ENCODE measurements around the gene NGLY1.

NGLY1 gene

DNA sequence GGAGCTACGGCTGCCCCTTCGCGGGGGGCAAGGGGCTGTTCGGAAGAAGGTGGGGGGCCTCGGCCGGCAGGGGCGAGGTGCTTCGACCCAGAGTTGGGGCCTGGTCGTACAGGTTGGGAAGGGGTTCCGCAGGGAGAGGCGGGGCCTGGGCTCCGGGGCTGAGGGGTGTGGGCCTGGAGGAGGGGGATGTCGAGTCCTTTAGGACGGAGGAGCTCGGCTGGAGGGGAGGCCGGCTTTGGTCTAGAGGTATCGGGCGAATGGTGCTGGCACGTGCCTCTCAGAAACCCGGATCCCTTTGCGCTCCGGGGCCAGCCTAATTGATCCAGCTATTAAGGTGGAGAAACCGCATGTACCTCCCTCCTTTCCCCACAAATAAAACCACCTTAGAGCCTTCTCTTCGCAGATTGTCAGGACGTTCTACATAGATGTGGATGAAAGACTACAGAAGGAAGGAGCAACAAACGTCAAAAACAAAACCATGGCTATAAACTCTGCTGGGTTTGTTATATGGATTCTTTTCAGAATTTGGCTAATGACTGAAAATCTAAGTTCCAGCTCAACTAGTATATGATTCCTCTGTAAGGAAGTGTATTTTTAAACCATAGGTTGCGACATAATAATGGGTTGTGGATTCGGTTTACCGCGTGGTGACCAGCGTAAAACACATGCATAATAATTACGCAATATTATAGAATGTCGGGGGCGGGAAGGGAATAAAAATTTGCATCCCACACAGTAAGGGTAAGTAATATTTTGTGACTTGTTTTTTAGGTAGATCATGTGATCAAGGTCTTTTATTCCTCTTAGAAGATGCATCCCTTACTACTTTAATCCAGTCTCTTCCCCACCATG, 644 bp upstream of the NGLY1 start:
- peak; percentile 16 for DNase-seq

DNA sequence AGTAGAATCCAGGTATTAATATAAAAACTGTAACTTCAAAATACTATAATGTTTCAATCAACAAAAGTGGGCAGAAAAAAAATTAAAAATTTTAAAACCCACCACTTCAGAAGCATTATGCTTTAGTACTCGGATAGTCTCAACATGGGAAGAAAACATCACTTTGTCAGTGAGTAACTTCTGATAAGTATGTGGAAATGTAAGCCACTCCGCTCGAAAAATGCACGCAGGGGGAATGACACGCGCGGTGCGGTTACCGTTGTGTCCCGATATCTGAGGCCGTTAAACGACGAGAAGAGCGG, 656 bp downstream of the NGLY1 start:
- DNase-seq, result no peak

DNA sequence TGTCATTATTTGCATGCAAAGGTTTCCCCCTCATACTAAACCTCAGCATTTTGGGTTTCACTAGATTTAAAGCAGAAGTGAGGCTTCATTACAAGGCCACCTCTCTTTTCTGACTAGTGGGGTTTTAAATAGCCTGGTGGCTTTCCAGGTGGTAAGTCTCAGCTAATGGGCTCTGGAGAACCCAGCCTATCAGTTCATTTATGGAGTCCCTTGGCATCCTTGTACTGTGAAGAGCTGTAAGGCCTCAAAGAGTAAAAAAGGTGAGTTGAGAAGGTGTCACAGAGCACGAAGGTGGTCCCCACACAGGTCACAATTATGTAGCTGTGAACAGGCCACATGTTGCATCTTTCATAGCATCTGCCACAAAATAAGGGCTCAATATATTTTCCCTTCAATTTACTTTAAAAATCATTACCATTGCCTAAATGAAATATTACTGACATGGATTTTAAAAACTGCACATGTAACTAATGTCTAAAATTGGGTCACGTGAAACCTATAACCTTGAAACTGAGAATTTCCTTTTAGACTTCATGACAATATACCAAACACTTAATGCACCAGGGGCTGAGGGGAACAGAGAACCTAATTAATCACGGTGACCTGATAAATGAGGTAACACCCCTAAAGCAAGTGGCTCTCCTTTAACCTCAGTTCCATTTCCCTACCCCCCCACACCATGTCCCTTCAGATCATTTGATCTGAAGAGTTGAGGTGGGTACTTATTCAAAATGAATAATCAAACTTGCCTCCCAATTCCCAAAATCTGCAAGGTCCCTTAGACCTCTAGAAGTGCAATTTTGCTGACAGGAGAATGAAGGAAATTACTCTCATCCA, 1.3 kb downstream of the NGLY1 start:
- DNase-seq, result no peak

DNA sequence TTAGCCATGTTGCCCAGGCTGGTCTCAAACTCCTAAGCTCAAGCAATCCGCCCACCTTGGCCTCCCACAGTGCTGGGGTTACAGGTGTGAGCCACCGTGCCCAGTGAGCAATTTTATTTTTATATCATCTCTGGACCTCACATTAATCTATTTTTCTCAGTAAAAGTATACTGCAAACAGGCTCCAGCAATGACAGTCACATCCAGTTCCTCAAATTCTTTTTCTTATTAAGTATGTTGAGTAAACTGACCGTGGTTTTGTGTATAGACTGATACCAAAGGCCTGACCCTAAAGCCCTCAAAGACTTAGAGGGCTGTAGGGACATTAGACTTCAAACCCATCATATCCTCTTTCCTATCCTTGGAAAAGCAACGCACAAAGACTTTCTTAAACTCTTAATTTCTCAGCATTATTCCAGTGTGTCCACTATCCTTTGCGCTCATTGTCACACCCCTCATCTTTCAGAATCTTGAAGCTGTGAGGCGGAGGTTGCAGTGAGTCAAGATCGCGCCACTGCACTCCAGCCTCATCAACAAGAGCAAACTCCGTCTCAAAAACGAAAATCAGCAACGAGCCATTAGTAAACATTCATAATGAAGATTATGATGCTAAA, 2.0 kb downstream of the NGLY1 start:
- DNase-seq, result no peak

DNA sequence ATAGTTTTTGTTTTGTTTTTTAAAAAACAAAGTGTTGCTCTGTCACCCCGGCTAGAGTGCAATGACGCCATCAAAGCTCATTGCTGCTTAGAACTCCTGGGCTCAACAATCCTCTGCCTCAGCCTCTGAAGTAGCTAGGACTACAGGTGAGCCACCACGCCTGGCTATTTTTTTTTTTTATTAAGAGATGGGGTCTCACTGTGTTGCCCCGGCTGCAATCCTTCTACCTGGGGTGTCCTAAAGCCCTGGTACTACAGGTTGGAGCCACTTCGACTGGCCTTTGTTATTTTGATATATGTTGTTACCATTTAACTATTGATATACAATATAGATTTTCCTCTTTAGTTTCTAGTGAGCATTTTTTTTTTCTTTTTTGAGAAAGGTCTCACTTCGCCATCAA, 2.6 kb downstream of the NGLY1 start:
- no peak for DNase-seq

DNA sequence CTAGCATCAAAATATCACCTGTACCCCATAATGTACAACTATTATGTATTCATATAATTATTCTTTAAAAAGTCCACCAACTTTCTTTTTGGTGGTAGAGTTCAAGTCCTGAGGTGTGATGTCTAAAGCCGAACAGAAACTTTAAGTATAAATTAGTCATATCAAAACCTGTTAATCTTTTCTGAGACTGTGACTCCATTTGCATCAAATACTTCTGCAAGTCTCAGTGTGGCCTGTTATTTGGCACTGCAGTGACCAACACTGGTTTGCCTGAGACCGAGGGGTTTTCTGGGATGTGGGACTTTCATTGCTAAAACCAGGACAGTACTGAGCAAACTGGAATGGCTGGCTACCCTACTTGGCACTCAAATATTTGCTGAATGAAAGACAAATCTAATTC, 7.3 kb downstream of the NGLY1 start:
- DNase-seq, result no peak

DNA sequence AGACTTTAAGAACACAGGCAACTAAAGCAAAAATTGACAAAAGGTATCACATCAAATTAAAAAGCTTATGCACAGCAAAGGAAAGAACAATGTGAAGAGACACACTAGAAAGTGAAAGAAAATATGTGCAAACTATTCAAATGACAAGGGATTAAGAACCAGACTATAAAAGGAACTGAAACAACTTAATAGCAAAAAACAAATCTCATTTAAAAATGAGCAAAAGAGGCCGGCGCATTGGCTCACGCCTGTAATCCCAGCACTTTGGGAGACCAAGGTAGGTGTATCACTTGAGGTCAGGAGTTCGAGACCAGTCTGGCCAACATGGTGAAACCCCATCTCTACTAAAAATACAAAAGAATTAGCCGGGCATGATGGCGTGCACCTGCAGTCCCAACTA, 14.4 kb downstream of the NGLY1 start:
- DNase-seq, result no peak

DNA sequence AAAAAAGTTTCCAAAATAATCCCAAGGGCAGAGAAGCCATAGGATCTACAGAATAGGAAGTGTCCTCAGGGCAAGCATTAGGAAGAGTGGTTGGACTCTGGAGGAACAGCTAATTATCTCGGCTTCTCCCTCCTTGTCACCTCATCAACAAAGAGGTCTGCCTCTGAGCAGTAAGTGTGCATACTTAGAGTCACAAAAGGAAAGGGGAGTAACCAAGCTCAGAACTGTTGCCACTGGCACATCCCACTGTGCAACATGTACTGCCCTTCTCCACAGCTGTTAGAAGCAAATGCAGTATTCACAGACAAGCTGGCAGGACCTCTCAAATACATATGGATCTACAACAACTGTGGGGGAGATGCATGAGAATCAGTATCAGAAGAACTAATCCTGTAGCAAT, 31.5 kb downstream of the NGLY1 start:
- no peak for DNase-seq

DNA sequence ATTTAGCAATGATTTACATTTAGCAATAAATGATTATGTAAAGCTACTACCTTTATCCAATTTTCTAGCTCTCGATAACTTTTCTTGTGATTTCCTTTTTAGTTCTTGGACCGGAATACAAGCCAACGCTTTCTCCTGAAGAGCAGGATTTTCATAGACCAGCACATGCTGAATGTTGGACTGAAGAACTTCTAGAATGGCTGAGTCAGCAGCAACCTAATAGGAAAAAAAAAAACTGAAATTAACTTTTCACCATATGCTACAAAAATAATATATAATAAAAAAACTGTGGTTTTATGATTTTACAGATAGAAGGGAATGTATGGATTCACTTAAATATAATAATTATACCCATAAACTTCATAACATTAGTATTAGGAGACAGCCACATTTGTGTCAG, 32.2 kb downstream of the NGLY1 start:
- DNase-seq, result no peak

DNA sequence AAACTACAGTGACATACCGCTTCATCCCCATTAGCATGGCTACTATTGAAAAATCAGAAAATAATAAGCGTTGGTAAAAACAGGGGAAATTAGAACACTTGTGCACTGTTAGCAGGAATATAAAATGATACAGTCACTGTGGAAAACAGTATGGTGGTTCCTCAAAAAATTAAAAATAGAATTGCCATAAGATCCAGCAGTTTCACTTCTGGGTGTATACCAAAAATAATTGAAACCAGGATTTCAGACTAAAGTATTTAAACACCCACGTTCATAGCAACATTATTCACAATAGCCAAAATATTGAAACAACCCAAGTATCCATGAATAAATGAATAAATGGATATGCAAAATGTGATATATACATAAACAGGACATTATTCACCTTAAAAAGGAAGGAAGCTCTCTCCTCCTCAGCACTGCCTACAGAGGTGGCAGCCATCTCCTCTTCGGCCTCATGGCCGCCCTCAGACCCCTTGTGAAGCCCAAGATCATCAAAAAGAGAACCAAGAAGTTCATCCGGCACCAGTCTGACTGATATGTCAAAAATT, 34.1 kb downstream of the NGLY1 start:
- DNase-seq, result no peak

DNA sequence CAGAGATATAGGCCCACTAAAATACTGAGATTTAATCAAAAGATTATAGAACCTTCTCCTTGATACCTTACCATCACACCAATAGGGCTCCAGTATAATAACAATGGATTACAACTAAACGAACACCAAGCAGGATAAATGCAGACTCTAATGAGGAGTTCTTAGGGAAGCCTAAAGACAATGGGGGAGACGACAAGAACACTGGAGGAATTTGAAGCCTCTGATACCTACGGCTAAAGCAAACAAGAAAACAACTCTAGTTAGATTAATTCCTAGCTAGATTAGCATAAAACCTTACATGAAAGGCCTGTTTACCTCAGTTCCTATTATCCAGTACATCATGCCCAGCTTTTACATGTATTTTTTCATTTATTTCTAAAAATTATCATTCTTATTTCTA, 35.1 kb downstream of the NGLY1 start:
- DNase-seq, result no peak

DNA sequence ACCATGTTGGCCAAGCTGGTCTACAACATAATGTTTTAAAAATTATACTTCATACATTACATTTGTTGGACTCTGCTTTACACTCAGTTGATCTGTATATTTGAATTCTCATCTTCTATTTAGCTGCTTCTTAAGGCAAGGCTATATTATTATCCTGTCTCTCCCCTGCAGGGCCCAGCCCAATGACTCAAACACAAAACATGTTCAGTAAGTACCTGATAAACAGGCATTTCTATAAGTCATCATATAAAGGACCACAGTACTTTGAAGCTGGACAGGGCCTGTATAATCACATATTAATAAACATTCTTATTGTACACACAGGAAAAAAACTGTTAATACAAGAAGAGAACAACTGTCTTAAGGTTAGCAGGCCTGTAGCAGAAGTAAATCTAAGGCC, 36.2 kb downstream of the NGLY1 start:
- no peak for DNase-seq

DNA sequence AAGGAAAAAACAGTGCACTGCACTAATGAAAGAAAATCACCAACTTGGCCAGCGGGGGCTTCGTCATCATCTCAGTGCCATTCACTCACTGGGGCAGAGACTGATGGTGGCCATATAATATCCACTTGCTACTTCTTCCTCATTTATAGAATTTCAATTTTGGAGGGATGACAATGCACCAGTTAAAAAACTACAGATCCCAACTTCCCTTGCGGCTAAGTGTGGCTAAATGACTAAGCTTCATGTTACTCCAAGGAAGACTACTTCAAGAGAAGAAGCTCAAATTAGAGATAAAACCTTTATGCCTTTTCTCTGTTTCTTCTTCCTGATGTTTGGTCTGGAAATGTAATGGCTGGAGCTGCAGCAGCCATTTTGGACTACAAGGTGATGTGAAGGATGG, 38.8 kb downstream of the NGLY1 start:
- DNase-seq, result no peak

DNA sequence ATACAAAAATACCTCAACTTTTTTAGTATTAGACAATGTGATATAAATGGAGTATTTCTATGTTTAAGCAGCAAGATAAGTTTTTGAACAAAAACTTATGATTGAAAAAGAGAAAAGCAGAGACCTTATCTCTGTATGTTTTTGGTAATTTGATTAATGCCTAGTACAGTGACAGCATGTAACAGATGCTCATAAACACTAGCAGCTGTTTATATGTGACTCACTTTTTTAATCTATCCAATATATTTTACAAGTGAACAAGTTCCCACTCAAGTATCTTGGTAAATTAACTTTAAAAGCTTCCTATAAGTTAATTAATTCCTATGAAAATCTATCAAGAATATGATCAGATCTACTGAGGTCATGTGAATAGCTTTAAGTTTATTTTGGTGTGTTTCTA, 55.1 kb downstream of the NGLY1 start:
- DNase-seq, result no peak

DNA sequence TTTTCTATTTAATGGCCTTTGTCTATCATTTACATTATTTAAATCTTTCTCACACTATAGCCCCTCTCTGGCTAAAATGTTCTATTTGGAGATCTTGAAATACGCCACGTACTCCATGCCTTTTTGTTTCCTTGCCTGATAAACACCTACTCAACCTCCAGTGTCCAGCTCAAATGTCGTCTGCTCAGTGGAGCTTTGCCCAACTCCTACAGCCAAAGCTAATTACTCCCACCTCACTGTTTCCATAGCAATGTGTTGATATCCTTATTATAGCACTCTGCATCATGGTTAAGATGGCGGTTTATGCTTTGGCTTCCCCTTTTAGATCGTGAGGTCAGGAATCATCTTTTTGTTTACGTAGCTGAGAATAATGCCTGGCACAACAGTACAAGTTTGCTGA, 55.9 kb downstream of the NGLY1 start:
- no peak for DNase-seq

DNA sequence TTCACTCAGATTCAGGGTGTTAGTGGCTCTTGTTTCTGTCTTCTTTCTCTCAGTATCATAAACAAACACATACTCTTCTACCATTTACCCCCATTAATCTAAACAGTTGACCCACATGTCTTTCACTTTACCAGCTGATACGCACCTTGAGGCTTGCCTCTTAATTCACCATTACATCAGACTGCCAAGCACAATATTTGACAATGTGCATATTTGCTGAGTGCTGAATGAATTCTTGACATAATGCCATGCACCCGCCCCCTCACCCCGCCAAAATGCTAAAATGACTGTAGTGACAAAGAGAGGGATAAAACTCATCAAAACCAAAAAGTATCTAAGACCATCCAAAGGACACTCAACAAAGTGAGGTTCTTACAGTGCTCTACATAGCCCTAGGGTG, 57.4 kb downstream of the NGLY1 start:
- DNase-seq, result no peak

DNA sequence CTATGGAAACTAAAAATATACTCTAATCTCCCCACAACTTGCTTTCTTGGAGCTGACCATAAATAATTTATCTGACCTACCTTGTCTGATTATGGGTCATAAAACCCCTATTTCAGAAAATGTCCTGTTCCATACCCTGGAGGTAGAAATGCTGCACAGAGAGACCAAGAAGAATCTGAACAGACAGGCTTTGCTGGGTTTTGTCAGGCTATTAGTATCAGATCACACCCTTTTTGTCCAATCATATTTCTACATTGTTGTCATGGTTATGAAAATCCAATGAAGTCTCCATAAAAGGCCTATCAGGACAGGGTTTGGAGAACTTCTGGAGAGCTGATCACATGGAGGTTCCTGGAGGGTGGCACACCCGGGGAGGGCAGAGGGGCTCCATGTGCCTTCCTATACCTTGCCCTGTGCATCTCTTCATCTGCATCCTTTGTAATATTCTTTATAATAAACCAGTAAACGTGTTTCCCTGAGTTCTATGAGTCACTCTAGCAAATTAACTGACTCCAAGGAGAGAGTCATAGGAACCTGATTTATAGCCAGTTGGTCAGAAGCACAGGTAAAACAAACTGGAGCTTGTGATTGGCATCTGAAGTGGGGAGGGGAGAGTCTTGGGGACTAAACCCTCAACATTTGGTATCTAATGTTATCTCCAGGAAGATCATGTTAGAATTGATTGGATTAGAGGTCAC, 58.1 kb downstream of the NGLY1 start:
- no peak for DNase-seq

DNA sequence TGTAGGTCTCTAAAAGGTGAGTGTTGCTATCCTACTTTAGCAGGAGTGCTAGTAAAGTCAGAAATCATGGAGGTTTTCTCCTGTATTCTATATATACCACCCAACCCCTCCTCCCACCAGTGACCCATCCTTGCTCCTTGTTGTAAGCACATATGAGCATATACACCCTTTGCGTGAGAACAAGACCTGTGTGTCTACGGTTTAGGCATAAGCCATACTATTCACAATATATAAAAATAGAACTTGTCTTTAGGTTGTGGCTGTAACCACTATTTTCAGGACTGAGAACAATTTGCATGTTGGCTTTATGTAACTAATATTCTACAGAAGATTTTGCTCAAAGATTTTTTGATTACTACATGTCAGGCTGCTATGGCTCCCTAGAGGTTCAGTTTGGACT, 59.4 kb downstream of the NGLY1 start:
- DNase-seq, result no peak

DNA sequence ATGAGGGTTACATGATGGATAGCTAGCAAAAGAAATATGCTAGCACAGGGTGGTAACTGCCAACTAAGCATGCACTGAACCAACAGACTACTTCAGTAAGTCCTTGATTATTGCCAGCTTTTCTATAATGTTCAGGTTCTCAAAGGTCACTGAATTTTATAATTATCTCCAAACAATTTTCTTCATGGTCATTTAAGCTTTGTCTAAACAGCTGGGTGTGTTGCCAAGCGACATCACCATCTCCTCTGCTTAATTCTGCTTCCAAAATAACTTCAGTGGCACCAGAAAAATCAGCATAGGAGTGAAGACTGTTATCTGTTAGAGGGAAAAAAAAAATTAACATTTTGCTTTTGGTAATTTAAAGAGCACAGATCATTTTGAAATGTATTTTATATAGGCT, 63.9 kb downstream of the NGLY1 start:
- no peak for DNase-seq

DNA sequence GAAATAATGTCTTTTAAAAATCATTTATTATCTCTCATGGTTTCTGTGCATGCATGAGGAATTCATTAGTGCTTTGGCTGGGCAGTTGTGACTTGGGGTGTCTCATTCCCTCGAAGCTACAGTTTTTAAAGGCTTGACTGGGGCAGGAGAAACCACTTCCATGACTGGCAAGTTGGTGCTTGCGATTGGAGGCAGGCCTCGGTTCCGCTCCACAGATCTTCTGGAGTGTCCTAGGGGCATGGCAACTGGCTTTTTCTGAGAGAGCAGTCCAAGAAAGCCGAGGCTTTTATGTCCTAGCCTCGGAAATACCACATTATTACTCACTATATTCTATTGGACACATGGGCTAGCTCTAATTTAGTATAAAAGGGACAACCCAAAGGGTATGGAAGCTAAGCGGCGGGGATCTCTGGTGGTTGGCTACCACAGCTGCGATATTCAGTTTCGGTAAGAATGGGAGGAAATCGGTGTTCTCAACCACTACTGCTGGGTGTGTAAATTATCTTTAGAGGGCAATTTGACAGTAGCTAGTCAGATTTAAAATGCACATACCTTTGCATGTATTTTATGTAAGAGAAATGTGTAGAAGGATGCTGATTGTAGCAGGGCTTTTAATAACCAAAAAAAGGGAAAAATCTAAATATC, 69.8 kb downstream of the NGLY1 start:
- DNase-seq, result no peak

DNA sequence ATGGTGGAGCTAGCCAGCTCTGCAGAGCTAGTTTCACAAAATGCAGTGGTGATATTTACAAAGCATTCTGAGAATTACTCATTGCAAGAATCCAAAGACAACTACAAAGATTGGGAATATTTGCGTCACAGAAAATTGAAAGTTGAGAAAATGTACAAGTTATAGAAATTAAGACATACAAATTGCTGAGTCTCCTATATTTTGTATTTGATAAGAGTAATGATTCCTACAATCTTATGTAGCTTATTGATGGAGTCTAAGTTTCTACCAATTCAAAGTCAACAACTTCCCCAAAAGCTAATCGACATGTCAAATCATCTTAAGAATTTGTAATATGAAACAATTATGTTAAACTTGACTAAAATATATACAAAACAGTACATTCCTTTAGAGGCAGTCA, 72.2 kb downstream of the NGLY1 start:
- no peak for DNase-seq

DNA sequence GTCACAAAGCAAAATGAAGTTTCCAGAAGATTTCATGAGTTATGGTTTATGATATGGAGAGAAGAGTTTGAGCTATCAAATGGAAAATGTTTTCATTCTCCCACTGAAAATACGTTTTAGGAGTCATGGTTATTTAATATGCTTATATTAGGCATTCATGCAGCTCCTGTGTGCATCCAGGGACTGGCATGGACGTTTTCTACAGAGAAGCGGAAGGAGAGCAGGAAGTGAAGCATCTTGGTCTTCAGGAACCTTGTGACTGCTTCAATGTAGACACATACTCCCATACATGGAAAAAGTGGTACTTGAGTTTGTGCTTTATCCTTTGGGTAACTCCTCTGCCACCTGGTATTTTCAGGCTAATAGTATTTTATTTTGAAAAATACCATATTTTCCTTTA, 75.2 kb downstream of the NGLY1 start:
- DNase-seq, result no peak

Measured in NCI-H510A (cell line).